Activated B cell treated with CpG ODN at 0.5 μM for 24 hours (primary cell): ENCODE results near the gene GTF2F1. TPM values are rescaled to one million over a fixed set of nuclear protein-coding genes. Genes with fewer than 3 reads are reported as not detected.

Experiments
- ATAC-seq: fragments of 200-7000 bp; cut with Tn5 transposase; one replicate; pipeline ENCODE4 v1.10.0; 2021; ENCODE audit warnings: low read depth, mild to moderate bottlenecking, moderate library complexity
- CTCF ChIA-PET: fragments of 350-600 bp; sonication (Branson Sonifier 250); formaldehyde crosslinking; loops from one replicate; lab custom pipeline; 2021; ENCODE audit warnings: antibody characterized with exemption; lab: Charles Lee
- POLR2A ChIA-PET: fragments of 350-600 bp; sonication (Branson Sonifier 250); formaldehyde crosslinking; loops from one replicate; lab custom pipeline; 2021; ENCODE audit warnings: antibody characterized with exemption; lab: Charles Lee
- DNase-seq: peaks from one replicate; pipeline ENCODE4 v3.0.0; 2022
- H3K27ac Mint-ChIP-seq: one replicate; pipeline ENCODE4 v1.8.0; 2020; ENCODE audit warnings: mixed read lengths
- H3K27me3 Mint-ChIP-seq: one replicate; pipeline ENCODE4 v1.8.0; 2021; ENCODE audit warnings: mixed read lengths
- H3K36me3 Mint-ChIP-seq: one replicate; pipeline ENCODE4 v1.8.0; 2021; ENCODE audit warnings: low read depth, mixed read lengths
- H3K4me1 Mint-ChIP-seq: one replicate; pipeline ENCODE4 v1.8.0; 2021; ENCODE audit warnings: mixed read lengths
- H3K4me3 Mint-ChIP-seq: one replicate; pipeline ENCODE4 v1.8.0; 2020; ENCODE audit warnings: mild to moderate bottlenecking, mixed read lengths
- H3K9me3 Mint-ChIP-seq: one replicate; pipeline ENCODE4 v1.8.0; 2020; ENCODE audit warnings: mixed read lengths
- intact Hi-C: fragments of 100-400 bp; cut with micrococcal nuclease; formaldehyde crosslinking; loops from one replicate; pipeline ENCODE4 v1.15.1; 2024
- total RNA-seq: library from RNA; stranded (reverse); gene quantifications from 2 replicates; pipeline ENCODE4 v1.2.3, GENCODE V29; 2022
- TF ChIP-seq, protein P1 (sequence below): fragments of 200-600 bp; IDR thresholded peaks from one replicate; pipeline ENCODE4 v1.8.0; 2022; ENCODE audit warnings: antibody characterized with exemption, mild to moderate bottlenecking

Gene GTF2F1
- total RNA-seq, 1 donor from 2014 or later, result 67.6 TPM

DNA sequence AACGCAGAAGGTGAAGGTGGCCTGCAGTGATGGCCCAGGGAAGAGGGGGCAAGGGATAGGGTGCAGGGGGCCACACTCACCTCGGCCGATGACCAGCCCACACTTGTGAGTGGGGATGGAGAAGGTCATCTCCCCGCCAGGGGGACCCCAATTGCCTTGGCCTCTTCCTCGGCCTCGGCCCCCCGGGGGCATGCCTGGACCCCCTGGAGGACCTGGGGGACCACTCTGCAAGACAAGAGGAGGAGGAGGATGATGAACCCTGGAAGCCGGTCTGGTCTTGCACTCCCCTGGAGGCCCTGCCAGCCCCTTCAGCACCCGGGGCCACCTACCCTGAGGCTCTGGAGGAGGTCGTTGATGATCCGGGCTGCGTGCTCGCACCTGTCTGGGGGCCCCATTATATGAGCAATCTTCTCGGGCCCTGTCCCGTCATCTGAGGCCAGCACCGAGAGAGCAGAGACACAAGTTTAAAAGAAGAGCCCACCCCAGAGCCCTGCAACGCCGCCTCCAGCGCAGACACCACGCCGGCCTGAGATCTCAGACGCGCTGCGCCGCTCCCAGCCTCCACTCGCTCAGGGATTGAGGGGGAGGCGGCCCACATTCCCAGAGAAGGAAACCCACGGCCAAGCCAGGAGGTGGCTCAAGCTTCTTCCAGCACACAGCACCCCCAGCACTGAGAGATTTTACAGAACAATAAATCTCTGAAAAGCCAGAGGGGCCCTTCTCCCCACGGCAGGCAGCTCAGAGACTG lies 23.9 kb upstream of the GTF2F1 start:
- CTCF ChIA-PET, result no interaction called here
- Mint-ChIP-seq H3K27ac (no peak overlapping the region), H3K9me3 (no peaks in the 10 kb centered on the region), H3K4me1 (peaks cover 3% of the 10 kb centered on the region), H3K27me3 (no peaks in the 10 kb centered on the region), H3K4me3 (no peak overlapping the region), H3K36me3 (peaks cover 79% of the 10 kb centered on the region)
- POLR2A ChIA-PET, result no interaction called here
- no peak for DNase-seq
- ATAC-seq, result no peak
- intact Hi-C loops, result no loop called here
- TF ChIP-seq, protein P1, sequence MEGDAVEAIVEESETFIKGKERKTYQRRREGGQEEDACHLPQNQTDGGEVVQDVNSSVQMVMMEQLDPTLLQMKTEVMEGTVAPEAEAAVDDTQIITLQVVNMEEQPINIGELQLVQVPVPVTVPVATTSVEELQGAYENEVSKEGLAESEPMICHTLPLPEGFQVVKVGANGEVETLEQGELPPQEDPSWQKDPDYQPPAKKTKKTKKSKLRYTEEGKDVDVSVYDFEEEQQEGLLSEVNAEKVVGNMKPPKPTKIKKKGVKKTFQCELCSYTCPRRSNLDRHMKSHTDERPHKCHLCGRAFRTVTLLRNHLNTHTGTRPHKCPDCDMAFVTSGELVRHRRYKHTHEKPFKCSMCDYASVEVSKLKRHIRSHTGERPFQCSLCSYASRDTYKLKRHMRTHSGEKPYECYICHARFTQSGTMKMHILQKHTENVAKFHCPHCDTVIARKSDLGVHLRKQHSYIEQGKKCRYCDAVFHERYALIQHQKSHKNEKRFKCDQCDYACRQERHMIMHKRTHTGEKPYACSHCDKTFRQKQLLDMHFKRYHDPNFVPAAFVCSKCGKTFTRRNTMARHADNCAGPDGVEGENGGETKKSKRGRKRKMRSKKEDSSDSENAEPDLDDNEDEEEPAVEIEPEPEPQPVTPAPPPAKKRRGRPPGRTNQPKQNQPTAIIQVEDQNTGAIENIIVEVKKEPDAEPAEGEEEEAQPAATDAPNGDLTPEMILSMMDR, result no peak

DNA sequence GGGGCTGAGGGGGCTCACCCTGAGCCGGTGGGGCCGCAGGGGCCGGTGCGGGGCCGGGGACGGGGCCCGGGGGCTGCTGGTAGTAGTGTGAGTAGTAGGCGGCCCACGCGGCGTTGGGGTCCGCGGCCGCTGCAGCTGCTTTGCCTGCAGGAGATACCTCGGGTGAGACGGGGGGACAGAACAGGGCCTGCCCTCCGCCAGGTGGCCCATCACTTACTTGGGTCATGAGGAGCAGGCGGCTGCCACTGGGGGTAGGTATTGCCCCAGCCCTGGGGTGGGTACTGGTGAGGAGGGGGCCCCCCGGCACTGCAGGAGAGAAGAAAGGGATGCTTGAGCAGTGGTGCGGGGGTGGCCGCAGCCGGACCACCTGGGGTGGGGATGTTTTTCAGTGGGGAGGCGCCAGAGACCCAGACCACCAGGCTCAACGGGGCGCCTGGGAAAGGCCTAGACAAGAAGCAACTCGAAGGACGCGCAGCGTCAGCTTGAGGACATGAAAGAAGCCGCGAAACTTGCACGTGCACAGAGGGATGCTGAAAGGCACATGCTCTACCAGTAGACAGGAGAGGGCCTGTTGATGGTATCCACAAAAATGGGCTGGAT lies 22.7 kb upstream of the GTF2F1 start:
- H3K27me3 Mint-ChIP-seq, result no peaks in the 10 kb centered on the region
- H3K36me3 Mint-ChIP-seq, result peaks cover 68% of the 10 kb centered on the region
- no peaks in the 10 kb centered on the region for H3K9me3 Mint-ChIP-seq
- no peaks in the 10 kb centered on the region for H3K4me1 Mint-ChIP-seq
- CTCF ChIA-PET, result no interaction called here
- POLR2A ChIA-PET, result no interaction called here
- no peak for DNase-seq
- TF ChIP-seq, protein P1, result no peak
- intact Hi-C loops, result no loop called here
- H3K4me3 Mint-ChIP-seq, result no peak overlapping the region
- no peak overlapping the region for H3K27ac Mint-ChIP-seq
- ATAC-seq, result no peak

DNA sequence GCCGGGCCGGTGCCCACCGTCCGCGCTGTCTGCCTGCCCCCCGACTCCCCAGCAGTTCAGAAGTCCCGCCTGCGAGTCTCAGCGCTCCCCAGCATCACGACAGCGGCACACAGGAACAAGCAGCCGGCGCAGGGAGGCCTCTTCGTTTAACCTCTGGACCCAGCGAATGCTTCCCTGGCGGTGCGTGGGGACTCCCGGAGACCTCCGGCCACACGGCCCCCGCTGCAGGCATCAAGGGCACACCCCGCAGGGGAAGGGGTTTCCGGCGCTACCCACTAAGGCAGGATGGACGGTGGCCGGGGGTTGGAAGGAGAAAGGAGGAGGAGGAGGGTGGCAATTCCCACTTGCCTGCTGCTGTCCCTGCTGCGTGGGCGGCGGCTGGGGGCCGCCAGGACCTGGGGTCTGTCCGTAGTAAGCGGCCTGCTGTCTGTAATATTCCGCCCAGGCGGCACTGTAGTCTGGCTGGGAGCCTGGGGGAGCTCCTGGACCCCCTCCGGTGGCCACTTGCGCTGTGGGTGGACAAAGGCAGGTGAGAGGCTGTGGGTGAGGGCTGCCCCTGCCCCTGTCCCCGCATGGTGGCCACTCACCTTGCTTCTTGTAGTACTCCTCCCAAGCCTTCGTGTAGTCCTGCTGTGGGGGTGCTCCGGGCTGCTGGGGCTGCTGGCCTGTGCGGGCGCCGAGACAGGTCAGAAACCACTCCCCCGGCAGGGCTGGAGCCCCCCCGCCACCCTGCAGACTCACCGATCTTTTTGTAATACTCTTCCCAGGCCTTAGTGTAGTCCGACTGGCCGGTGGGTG lies 22.0 kb upstream of the GTF2F1 start:
- ChIA-PET CTCF (no interaction called here), POLR2A (no interaction called here)
- Mint-ChIP-seq H3K27ac (no peak overlapping the region), H3K4me1 (no peaks in the 10 kb centered on the region), H3K4me3 (no peak overlapping the region), H3K36me3 (peaks cover 61% of the 10 kb centered on the region), H3K9me3 (no peaks in the 10 kb centered on the region), H3K27me3 (no peaks in the 10 kb centered on the region)
- intact Hi-C loops, result no loop called here
- DNase-seq (no peak), ATAC-seq (no peak)
- TF ChIP-seq, protein P1, result no peak

DNA sequence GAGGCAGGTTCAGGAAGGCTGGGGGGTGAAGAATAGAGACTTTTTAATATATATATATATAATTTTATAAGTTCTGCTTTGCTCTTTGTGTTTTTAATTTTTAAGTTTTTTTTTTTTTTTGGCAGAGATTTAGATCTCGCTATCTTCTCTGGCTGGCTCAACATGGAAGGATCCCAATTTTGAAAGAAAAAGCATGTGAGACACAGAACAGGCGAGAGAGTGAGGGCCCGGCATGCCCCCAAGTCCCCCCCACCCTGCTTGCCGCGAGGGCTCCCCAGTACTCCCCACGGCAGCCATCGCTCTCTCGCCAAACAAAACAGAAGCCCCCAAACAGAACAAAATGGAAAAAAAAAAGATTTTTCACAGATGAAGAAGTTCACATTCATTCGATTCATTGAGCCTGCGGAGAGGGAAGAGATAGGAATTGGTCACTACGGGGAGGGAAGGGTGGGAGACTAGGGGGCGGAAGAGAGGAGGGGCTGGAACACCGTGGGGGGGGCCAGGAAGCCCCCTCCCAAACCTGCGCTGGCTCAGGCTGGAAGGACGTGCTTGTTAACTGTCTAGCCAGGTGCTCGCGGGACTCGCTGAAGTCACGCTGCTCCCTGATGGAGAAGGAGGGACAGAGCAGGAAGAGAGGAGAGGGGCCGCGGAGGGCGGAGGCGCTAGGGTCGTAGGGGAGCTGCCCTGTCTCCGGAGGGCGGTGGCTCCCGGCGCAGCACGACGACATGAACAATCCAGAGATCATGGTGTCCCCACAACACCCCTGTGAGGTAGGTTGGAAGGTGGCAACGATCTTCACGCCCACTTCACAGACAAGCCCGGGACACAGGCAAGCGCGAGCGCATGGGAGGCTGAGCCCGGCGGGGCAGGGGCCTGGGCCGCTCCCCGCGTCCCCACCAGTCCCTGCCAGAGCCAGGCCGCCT lies 21.0 kb upstream of the GTF2F1 start:
- H3K36me3 Mint-ChIP-seq, result peaks cover 51% of the 10 kb centered on the region
- TF ChIP-seq, protein P1, result no peak
- no peaks in the 10 kb centered on the region for H3K9me3 Mint-ChIP-seq
- ChIA-PET POLR2A (no interaction called here), CTCF (no interaction called here)
- DNase-seq (no peak), ATAC-seq (no peak)
- H3K27me3 Mint-ChIP-seq, result no peaks in the 10 kb centered on the region
- intact Hi-C loops, result no loop called here
- no peak overlapping the region for H3K4me3 Mint-ChIP-seq
- H3K27ac Mint-ChIP-seq, result no peak overlapping the region
- no peaks in the 10 kb centered on the region for H3K4me1 Mint-ChIP-seq
